ENCODE results near the gene LRBA. TPM values are rescaled to one million over a fixed set of nuclear protein-coding genes. Genes with fewer than 3 reads are reported as not detected.
A peak's percentile ranks its signal among the peaks of the same experiment; 100 is the strongest.

LRBA gene
- total RNA-seq, 3 donors from 2014 or later: 26.9 to 138 (median 93.7) TPM

DNA sequence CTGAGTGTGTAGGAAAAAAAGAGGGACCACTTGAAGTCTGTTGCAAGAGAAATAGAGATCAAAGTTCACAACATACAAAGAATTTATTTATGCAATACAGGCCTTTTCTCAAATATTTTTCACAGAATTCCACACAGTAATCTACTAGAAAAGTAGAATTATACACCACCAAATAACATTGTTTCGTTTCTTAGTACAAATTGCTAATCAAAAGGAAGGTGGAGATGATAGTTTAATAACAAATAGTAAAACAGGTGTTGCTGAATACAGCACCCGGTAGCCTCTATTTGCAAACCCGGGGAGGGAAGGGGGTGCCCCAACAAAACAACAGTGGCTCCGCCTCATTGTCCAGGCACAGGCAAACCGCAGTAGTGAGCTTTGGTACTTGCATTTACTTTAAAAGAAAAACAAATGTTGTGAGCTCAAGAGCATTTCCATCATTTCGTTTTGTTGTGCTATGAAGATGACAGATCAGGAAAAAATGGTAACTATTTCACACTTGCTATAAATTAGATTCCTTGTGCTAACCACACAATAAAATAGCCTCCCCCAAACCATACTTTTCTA lies 750.4 kb downstream of the LRBA start:
- no peaks in the 10 kb centered on the region for H3K9me3 ChIP-seq
- H3K27ac ChIP-seq: no peak overlapping the region
- no peaks in the 10 kb centered on the region for H3K27me3 ChIP-seq
- no peak for TF ChIP-seq POLR2AphosphoS5 (IDR thresholded peaks at IDR 0.05)
- no peak for TF ChIP-seq POLR2A (IDR thresholded peaks at IDR 0.05)
- TF ChIP-seq CTCF (IDR thresholded peaks at IDR 0.05): no peak
- H3K36me3 ChIP-seq: no peaks in the 10 kb centered on the region
- H3K4me3 ChIP-seq: no peak overlapping the region
- intact Hi-C loops (cut with DNase I; ENCODE audit: low total_unique reads): no loop called here
- DNase-seq (ENCODE audit: low spot score in 2 of 2): no peak
- no peaks in the 10 kb centered on the region for H3K4me1 ChIP-seq

DNA sequence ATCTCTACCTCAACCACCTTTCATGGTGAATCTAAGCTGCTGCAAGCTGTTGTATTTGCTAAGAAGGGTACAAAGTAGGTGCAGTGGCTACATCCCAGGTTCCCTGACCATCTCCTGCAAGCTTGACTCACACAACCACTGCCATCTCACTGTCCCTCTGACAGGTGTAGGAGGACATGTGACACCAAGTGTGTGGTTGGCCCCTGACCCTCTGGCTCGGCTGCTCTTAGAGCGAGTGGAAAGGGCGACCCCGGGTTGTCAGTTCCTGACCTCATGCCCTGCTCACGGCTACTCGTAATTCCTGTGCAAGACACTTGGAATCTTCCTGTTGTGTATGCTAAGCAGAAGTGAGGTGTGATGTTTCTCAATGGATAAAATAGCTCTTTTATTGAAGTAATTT lies 752.5 kb downstream of the LRBA start:
- intact Hi-C loops (cut with DNase I; ENCODE audit: low total_unique reads): no loop called here
- DNase-seq (ENCODE audit: low spot score in 2 of 2): no peak
- H3K27ac ChIP-seq: no peak overlapping the region
- no peaks in the 10 kb centered on the region for H3K36me3 ChIP-seq
- TF ChIP-seq POLR2AphosphoS5 (IDR thresholded peaks at IDR 0.05): no peak
- no peak for TF ChIP-seq CTCF (IDR thresholded peaks at IDR 0.05)
- no peak for TF ChIP-seq POLR2A (IDR thresholded peaks at IDR 0.05)
- H3K4me1 ChIP-seq: no peaks in the 10 kb centered on the region
- no peak overlapping the region for H3K4me3 ChIP-seq
- no peaks in the 10 kb centered on the region for H3K9me3 ChIP-seq
- no peaks in the 10 kb centered on the region for H3K27me3 ChIP-seq

DNA sequence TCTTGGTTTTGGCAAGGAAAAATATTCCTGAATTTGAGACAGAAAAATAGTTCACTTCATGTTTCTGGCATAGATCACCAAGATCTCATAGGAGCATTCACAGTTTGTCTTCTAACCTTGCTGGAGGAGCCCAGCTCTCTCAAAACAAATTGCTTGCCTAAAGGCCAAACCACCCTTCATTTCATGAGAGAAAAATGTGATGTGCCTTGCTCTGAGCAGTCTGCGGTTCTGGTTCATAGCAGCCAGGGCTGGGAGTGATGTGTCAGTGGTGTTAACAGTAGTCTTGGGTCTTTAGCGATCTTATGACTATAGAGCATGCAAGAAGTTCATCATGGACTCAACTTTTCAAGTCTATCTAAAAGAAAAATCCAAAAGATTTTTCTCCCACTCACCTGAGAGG lies 753.5 kb downstream of the LRBA start:
- H3K27me3 ChIP-seq: no peaks in the 10 kb centered on the region
- no peaks in the 10 kb centered on the region for H3K9me3 ChIP-seq
- no peak for DNase-seq (ENCODE audit: low spot score in 2 of 2)
- peaks cover 0 to 5% of the 10 kb centered on the region in 2 donors for H3K4me1 ChIP-seq
- intact Hi-C loops (cut with DNase I; ENCODE audit: low total_unique reads): no loop called here
- no peaks in the 10 kb centered on the region for H3K36me3 ChIP-seq
- TF ChIP-seq CTCF (IDR thresholded peaks at IDR 0.05) (no peak), POLR2AphosphoS5 (IDR thresholded peaks at IDR 0.05) (no peak), POLR2A (IDR thresholded peaks at IDR 0.05) (no peak)
- H3K27ac ChIP-seq: peak overlapping the region in 1 of 2 donors; percentile 40
- H3K4me3 ChIP-seq: no peak overlapping the region

- intact Hi-C loops (cut with DNase I; ENCODE audit: low total_unique reads): no loop called here
- Histone ChIP-seq H3K27me3 (no peaks in the 10 kb centered on the region), H3K4me3 (no peak overlapping the region), H3K36me3 (no peaks in the 10 kb centered on the region), H3K4me1 (peaks cover 0 to 7% of the 10 kb centered on the region in 2 donors), H3K9me3 (no peaks in the 10 kb centered on the region), H3K27ac (no peak overlapping the region)
- DNase-seq (ENCODE audit: low spot score in 2 of 2): no peak
- TF ChIP-seq POLR2AphosphoS5 (IDR thresholded peaks at IDR 0.05) (no peak), POLR2A (IDR thresholded peaks at IDR 0.05) (no peak)
These were observed 755.1 kb downstream of the LRBA start for GRCh38 chr4:150259861-150260567.

- Histone ChIP-seq H3K27ac (no peak overlapping the region), H3K4me1 (peaks cover 0 to 7% of the 10 kb centered on the region in 2 donors), H3K27me3 (no peaks in the 10 kb centered on the region), H3K4me3 (no peak overlapping the region), H3K9me3 (no peaks in the 10 kb centered on the region), H3K36me3 (no peaks in the 10 kb centered on the region)
- no peak for DNase-seq (ENCODE audit: low spot score in 2 of 2)
- intact Hi-C loops (cut with DNase I; ENCODE audit: low total_unique reads): no loop called here
- TF ChIP-seq POLR2A (IDR thresholded peaks at IDR 0.05) (no peak), POLR2AphosphoS5 (IDR thresholded peaks at IDR 0.05) (no peak), CTCF (IDR thresholded peaks at IDR 0.05) (no peak)
These were observed 756.5 kb downstream of the LRBA start for GRCh38 chr4:150258569-150258968.

Measured in breast epithelium (tissue), 4 donors.